CD4-positive, CD25-positive, alpha-beta regulatory T cell (primary cell): ENCODE measurements around the gene MLLT3. TPM values are rescaled to one million over a fixed set of nuclear protein-coding genes. Genes with fewer than 3 reads are reported as not detected.
A peak's percentile ranks its signal among the peaks of the same experiment; 100 is the strongest.

Experiments used
- ATAC-seq, 2 donors: fragments of 150-1000 bp; cut with Tn5 transposase; one replicate each; pipeline ENCODE4 v1.10.0; 2021; ENCODE audit warnings: low read depth in 2 of 2, moderate number of reproducible peaks in 2 of 2, moderate library complexity in 1 of 2
- DNase-seq, 3 donors: peaks; one replicate each; pipeline versions ENCODE4 v3.0.0 to v3.0.0-alpha.2; 2012 to 2022; ENCODE audit warnings: mixed read lengths in 1 of 3
- H3K27ac ChIP-seq: one replicate; pipeline ENCODE4 v1.7.0; 2013; ENCODE audit warnings: mild to moderate bottlenecking, low read length; ENCODE audit not compliant: insufficient read depth, poor library complexity, severe bottlenecking
- H3K27me3 ChIP-seq: one replicate; pipeline ENCODE4 v1.7.0; 2013; ENCODE audit warnings: low read length; ENCODE audit not compliant: control insufficient read depth, insufficient read depth
- H3K36me3 ChIP-seq: one replicate; pipeline ENCODE4 v1.7.0; 2013; ENCODE audit warnings: mild to moderate bottlenecking, low read length, moderate library complexity; ENCODE audit not compliant: control insufficient read depth, insufficient read depth
- H3K4me1 ChIP-seq: 2 replicates; pipeline ENCODE4 v1.7.0; 2013; ENCODE audit warnings: mild to moderate bottlenecking, low read length; ENCODE audit not compliant: insufficient read depth, control insufficient read depth, poor library complexity, severe bottlenecking
- H3K4me3 ChIP-seq: one replicate; pipeline ENCODE4 v1.7.0; 2013; ENCODE audit warnings: low read depth, mild to moderate bottlenecking, low read length, moderate library complexity
- H3K9me3 ChIP-seq, 2 experiments: 1 replicate in 1 of 2; 2 replicates in 1 of 2; pipeline ENCODE4 v1.7.0; 2013; ENCODE audit warnings: low read length in 2 of 2, mild to moderate bottlenecking in 1 of 2, moderate library complexity in 1 of 2; ENCODE audit not compliant: control insufficient read depth in 2 of 2
- H3K27ac Mint-ChIP-seq, 3 donors: one replicate each; pipeline ENCODE4 v1.8.0; 2020 to 2022; ENCODE audit warnings: mild to moderate bottlenecking in 3 of 3, mixed read lengths in 3 of 3, moderate library complexity in 2 of 3
- H3K27me3 Mint-ChIP-seq: one replicate; pipeline ENCODE4 v1.8.0; 2022; ENCODE audit warnings: mild to moderate bottlenecking, mixed read lengths
- H3K36me3 Mint-ChIP-seq: one replicate; pipeline ENCODE4 v1.8.0; 2020; ENCODE audit warnings: mixed read lengths
- H3K4me1 Mint-ChIP-seq, 4 donors: one replicate each; pipeline ENCODE4 v1.8.0; 2020 to 2022; ENCODE audit warnings: mixed read lengths in 4 of 4, mild to moderate bottlenecking in 1 of 4
- H3K4me3 Mint-ChIP-seq, 4 donors: one replicate each; pipeline ENCODE4 v1.8.0; 2020 to 2022; ENCODE audit warnings: mild to moderate bottlenecking in 4 of 4, mixed read lengths in 4 of 4, moderate library complexity in 3 of 4
- H3K9me3 Mint-ChIP-seq, 7 donors: one replicate each; pipeline ENCODE4 v1.8.0; 2020 to 2022; ENCODE audit warnings: mixed read lengths in 7 of 7, mild to moderate bottlenecking in 3 of 7, moderate library complexity in 2 of 7
- polyA plus RNA-seq, 4 donors: library from polyadenylated mRNA; unstranded; fragments of 300-500 nt; fragmentation: Illumina TruSeq; gene quantifications; one replicate each; pipeline ENCODE4 v1.2.3, GENCODE V29; 2021
- total RNA-seq: library from RNA; stranded (reverse); gene quantifications from one replicate; pipeline ENCODE4 v1.2.3, GENCODE V29; 2022

The MLLT3 gene
- total and polyA plus RNA-seq, 5 donors from 2014 or later = 37.6 to 63.2 (median 51.1) TPM

- no peak for ATAC-seq
- peak overlapping the region in 2 of 3 donors; percentile 51 to 76 for H3K27ac Mint-ChIP-seq
- H3K4me3 Mint-ChIP-seq = peak overlapping the region in 2 of 4 donors; percentile 5 to 61
- peaks cover 5 to 57% (median 13%) of the 10 kb centered on the region in 4 donors for H3K4me1 Mint-ChIP-seq
- H3K27me3 Mint-ChIP-seq = no peaks in the 10 kb centered on the region
- H3K4me3 ChIP-seq = no peak overlapping the region
- H3K36me3 ChIP-seq = no peaks in the 10 kb centered on the region
- peaks cover 3% of the 10 kb centered on the region for H3K36me3 Mint-ChIP-seq
- peaks cover 0 to 6% (median 0%) of the 10 kb centered on the region in 7 donors for H3K9me3 Mint-ChIP-seq
- H3K9me3 ChIP-seq = no peaks in the 10 kb centered on the region
- H3K27me3 ChIP-seq = no peaks in the 10 kb centered on the region
- peak in 1 of 3 donors; percentile 26 for DNase-seq
- no peak overlapping the region for H3K27ac ChIP-seq
- H3K4me1 ChIP-seq = no peaks in the 10 kb centered on the region
These were observed 314.7 kb downstream of the MLLT3 start for GRCh38 chr9:20307621-20308020.

GRCh38 chr9:20305452-20305851 is 316.8 kb downstream of the MLLT3 start:
- Mint-ChIP-seq H3K36me3 (peaks cover 3% of the 10 kb centered on the region), H3K4me3 (no peak overlapping the region), H3K4me1 (peaks cover 1 to 63% (median 25%) of the 10 kb centered on the region in 4 donors), H3K9me3 (peaks cover 0 to 3% (median 0%) of the 10 kb centered on the region in 7 donors), H3K27me3 (no peaks in the 10 kb centered on the region), H3K27ac (no peak overlapping the region)
- Histone ChIP-seq H3K4me3 (no peak overlapping the region), H3K4me1 (peaks cover 12% of the 10 kb centered on the region), H3K27me3 (no peaks in the 10 kb centered on the region), H3K27ac (no peak overlapping the region), H3K36me3 (no peaks in the 10 kb centered on the region), H3K9me3 (no peaks in the 10 kb centered on the region)
- no peak for ATAC-seq
- DNase-seq = no peak

GRCh38 chr9:20303996-20304395 is 318.3 kb downstream of the MLLT3 start:
- no peak overlapping the region for H3K4me3 ChIP-seq
- no peak overlapping the region for H3K27ac ChIP-seq
- H3K9me3 ChIP-seq = no peaks in the 10 kb centered on the region
- H3K9me3 Mint-ChIP-seq = peaks cover 0 to 3% (median 0%) of the 10 kb centered on the region in 7 donors
- no peak overlapping the region for H3K4me3 Mint-ChIP-seq
- H3K27me3 ChIP-seq = no peaks in the 10 kb centered on the region
- peaks cover 3% of the 10 kb centered on the region for H3K36me3 Mint-ChIP-seq
- no peaks in the 10 kb centered on the region for H3K36me3 ChIP-seq
- DNase-seq = no peak
- H3K27ac Mint-ChIP-seq = peak overlapping the region in 1 of 3 donors; percentile 21
- H3K4me1 ChIP-seq = peaks cover 27% of the 10 kb centered on the region
- H3K4me1 Mint-ChIP-seq = peaks cover 10 to 69% (median 34%) of the 10 kb centered on the region in 4 donors
- ATAC-seq = no peak
- no peaks in the 10 kb centered on the region for H3K27me3 Mint-ChIP-seq

- H3K27ac ChIP-seq = no peak overlapping the region
- Mint-ChIP-seq H3K36me3 (peaks cover 7% of the 10 kb centered on the region), H3K4me3 (no peak overlapping the region), H3K4me1 (peaks cover 10 to 70% (median 40%) of the 10 kb centered on the region in 4 donors), H3K9me3 (peaks cover 0 to 3% (median 0%) of the 10 kb centered on the region in 7 donors), H3K27ac (peak overlapping the region; percentile 33 to 55 (median 42)), H3K27me3 (no peaks in the 10 kb centered on the region)
- H3K27me3 ChIP-seq = no peaks in the 10 kb centered on the region
- H3K4me3 ChIP-seq = no peak overlapping the region
- H3K4me1 ChIP-seq = peaks cover 28% of the 10 kb centered on the region
- no peak for ATAC-seq
- no peaks in the 10 kb centered on the region for H3K9me3 ChIP-seq
- no peaks in the 10 kb centered on the region for H3K36me3 ChIP-seq
- DNase-seq = no peak
These were observed 319.2 kb downstream of the MLLT3 start for GRCh38 chr9:20303066-20303465.

- Histone ChIP-seq H3K4me3 (no peak overlapping the region), H3K27ac (no peak overlapping the region), H3K27me3 (no peaks in the 10 kb centered on the region), H3K36me3 (no peaks in the 10 kb centered on the region), H3K9me3 (no peaks in the 10 kb centered on the region), H3K4me1 (peaks cover 32% of the 10 kb centered on the region)
- peaks cover 7% of the 10 kb centered on the region for H3K36me3 Mint-ChIP-seq
- H3K9me3 Mint-ChIP-seq = peaks cover 0 to 3% (median 0%) of the 10 kb centered on the region in 7 donors
- H3K27ac Mint-ChIP-seq = peak overlapping the region; percentile 38 to 97 (median 76)
- H3K4me3 Mint-ChIP-seq = peak overlapping the region in 1 of 4 donors; percentile 4
- H3K4me1 Mint-ChIP-seq = peaks cover 10 to 70% (median 41%) of the 10 kb centered on the region in 4 donors
- DNase-seq (no peak), ATAC-seq (no peak)
- H3K27me3 Mint-ChIP-seq = no peaks in the 10 kb centered on the region
These were observed 320.1 kb downstream of the MLLT3 start for GRCh38 chr9:20302197-20302596.

- Mint-ChIP-seq H3K4me1 (peaks cover 10 to 78% (median 40%) of the 10 kb centered on the region in 4 donors), H3K36me3 (peaks cover 7% of the 10 kb centered on the region), H3K27ac (peak overlapping the region; percentile 76 to 97 (median 88)), H3K4me3 (peak overlapping the region; percentile 34 to 69 (median 42)), H3K27me3 (no peaks in the 10 kb centered on the region), H3K9me3 (peaks cover 0 to 4% (median 0%) of the 10 kb centered on the region in 7 donors)
- DNase-seq (peak in 1 of 3 donors; percentile 80), ATAC-seq (peak; percentile 55 to 59)
- no peaks in the 10 kb centered on the region for H3K36me3 ChIP-seq
- peak overlapping the region; percentile 22 for H3K4me3 ChIP-seq
- H3K9me3 ChIP-seq = no peaks in the 10 kb centered on the region
- peak overlapping the region; percentile 51 for H3K27ac ChIP-seq
- H3K4me1 ChIP-seq = peaks cover 32% of the 10 kb centered on the region
- no peaks in the 10 kb centered on the region for H3K27me3 ChIP-seq
These were observed 321.7 kb downstream of the MLLT3 start for GRCh38 chr9:20300430-20301115.

GRCh38 chr9:20297646-20298084 is 324.6 kb downstream of the MLLT3 start:
- H3K36me3 ChIP-seq = no peaks in the 10 kb centered on the region
- DNase-seq (no peak), ATAC-seq (no peak)
- Mint-ChIP-seq H3K4me3 (no peak overlapping the region), H3K36me3 (peaks cover 7% of the 10 kb centered on the region), H3K27ac (peak overlapping the region; percentile 76 to 89 (median 83)), H3K9me3 (peaks cover 0 to 5% (median 0%) of the 10 kb centered on the region in 7 donors), H3K4me1 (peaks cover 10 to 88% (median 37%) of the 10 kb centered on the region in 4 donors), H3K27me3 (peaks cover 4% of the 10 kb centered on the region)
- H3K4me1 ChIP-seq = peaks cover 32% of the 10 kb centered on the region
- no peaks in the 10 kb centered on the region for H3K9me3 ChIP-seq
- no peak overlapping the region for H3K27ac ChIP-seq
- H3K27me3 ChIP-seq = no peaks in the 10 kb centered on the region
- no peak overlapping the region for H3K4me3 ChIP-seq
